ENCODE data around the gene ILKAP.

Gene ILKAP

GRCh38 chr2:238142382-238143205 lies 60.9 kb downstream of the ILKAP start:
- DNase-seq (ENCODE audit: low read depth) = no peak
- TF ChIP-seq, protein P1, sequence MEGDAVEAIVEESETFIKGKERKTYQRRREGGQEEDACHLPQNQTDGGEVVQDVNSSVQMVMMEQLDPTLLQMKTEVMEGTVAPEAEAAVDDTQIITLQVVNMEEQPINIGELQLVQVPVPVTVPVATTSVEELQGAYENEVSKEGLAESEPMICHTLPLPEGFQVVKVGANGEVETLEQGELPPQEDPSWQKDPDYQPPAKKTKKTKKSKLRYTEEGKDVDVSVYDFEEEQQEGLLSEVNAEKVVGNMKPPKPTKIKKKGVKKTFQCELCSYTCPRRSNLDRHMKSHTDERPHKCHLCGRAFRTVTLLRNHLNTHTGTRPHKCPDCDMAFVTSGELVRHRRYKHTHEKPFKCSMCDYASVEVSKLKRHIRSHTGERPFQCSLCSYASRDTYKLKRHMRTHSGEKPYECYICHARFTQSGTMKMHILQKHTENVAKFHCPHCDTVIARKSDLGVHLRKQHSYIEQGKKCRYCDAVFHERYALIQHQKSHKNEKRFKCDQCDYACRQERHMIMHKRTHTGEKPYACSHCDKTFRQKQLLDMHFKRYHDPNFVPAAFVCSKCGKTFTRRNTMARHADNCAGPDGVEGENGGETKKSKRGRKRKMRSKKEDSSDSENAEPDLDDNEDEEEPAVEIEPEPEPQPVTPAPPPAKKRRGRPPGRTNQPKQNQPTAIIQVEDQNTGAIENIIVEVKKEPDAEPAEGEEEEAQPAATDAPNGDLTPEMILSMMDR (IDR thresholded peaks at IDR 0.05; ENCODE audit: control insufficient read depth, extremely low read depth, insufficient read depth) = no peak
- H3K4me3 ChIP-seq (ENCODE audit: low read depth, low read length) = no peak overlapping the region

DNA sequence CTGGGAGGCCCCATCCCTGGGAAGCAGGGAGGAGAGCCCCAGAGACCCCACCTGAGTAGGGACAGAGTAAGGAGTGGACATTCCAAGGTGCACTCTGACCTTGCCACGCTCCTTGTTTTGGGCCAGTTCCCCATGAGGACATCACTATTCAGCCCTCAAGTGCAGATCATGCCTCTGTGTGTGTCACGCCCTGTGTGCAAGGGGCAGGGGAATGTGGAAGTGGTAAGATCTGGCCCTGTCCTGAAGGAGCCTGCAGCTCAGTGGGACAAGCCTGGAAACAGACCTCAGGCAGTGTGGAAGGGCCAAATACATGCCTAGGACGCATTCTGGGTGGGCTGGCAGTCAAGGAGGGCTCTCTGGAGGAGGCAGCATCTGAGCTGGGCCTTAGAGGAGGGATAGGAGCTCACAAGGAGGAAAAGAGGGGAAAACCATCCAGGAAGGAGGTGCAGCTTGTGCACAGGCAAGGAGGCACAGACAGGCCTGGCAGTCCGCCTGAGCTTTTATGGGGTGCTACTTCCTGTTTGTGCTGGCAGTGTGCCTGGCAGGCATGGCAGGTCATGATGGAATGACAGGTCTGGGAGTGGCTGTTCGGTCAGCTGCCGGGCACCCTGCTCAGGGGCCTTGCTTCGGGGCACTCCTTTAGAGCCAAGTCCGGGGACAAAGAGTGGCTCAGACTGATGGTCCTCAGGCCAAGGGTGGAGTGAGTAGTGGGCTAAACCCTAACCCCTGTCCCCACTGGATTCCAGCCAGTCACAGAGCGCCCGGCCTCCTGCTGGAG lies 61.8 kb downstream of the ILKAP start:
- DNase-seq (ENCODE audit: low read depth) = peak; percentile 78
- TF ChIP-seq, protein P1 (IDR thresholded peaks at IDR 0.05; ENCODE audit: control insufficient read depth, extremely low read depth, insufficient read depth) = no peak
- no peak overlapping the region for H3K4me3 ChIP-seq (ENCODE audit: low read depth, low read length)

- TF ChIP-seq, protein P1 (IDR thresholded peaks at IDR 0.05; ENCODE audit: control insufficient read depth, extremely low read depth, insufficient read depth) = no peak
- DNase-seq (ENCODE audit: low read depth) = no peak
These were observed 62.6 kb downstream of the ILKAP start for GRCh38 chr2:238140721-238141540.

DNA sequence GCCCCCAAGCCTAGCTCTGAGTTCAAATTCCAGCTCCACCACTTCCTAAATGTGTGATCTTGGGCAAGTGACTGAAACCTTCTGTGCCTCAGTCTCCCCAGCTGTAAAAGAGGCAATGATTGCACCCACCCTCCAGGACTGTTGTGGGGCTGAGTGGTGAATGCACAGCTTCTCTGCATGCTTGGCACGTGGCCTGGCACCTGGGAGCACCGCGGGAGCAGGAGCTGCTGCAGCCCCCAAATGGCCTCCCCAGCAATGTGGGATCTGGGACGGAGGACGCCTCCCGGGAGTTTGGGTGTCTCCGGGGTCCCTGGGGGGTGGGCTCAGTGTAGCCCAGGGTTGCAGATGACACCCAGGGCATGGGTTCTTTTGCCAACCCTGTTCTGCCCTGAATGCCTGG lies 63.5 kb downstream of the ILKAP start:
- no peak overlapping the region for H3K4me3 ChIP-seq (ENCODE audit: low read depth, low read length)
- TF ChIP-seq, protein P1 (IDR thresholded peaks at IDR 0.05; ENCODE audit: control insufficient read depth, extremely low read depth, insufficient read depth) = no peak
- no peak for DNase-seq (ENCODE audit: low read depth)

More at GRCh38 chr2:238140721-238141540, 62.6 kb downstream of the ILKAP start:
- H3K4me3 ChIP-seq (ENCODE audit: low read depth, low read length) = no peak overlapping the region

DNA sequence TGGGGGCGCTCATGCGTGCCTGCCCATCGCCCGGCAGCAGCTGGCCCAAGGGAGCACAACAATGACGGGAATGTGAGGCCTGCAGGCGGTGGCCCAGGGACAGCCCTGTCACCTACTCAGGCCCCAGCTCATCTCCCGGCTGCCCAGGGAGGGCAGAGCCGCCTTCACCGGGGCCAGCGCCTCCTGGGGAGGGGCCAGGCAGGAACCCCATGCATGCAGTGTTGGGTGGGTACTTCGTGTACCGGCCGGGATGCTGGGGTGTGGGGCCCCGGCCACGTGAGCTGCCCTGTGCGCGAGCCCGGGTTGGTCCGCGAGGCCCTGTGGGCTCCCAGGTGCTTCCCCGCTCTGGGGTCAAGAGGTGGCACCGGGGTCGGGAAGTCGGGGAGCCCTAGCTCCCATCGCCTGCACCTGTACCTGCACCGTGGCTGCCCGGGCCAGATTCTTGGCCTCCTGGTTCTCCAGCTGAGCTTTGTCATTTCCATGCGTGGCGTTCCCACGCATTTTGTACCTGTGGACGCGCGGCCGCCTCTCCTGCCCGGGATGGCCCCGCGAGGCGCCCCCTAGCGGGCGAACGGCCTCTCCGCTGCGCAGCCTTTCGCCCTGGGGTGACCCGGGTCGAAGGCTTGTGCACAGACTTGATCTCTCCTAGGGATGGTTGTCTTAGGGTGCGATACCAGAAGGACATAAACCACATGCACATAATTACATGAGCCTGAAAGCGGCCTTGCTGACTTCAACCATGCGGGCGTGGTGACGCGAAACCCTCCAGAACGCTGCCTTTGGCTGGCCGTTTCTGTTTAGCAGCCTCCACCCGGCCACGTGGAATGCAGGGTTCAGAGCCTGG lies 64.1 kb downstream of the ILKAP start:
- H3K4me3 ChIP-seq (ENCODE audit: low read depth, low read length) = no peak overlapping the region
- TF ChIP-seq, protein P1 (IDR thresholded peaks at IDR 0.05; ENCODE audit: control insufficient read depth, extremely low read depth, insufficient read depth) = peak; percentile 36
- DNase-seq (ENCODE audit: low read depth) = no peak
